Stimulated activated CD8-positive, alpha-beta memory T cell treated with anti-CD3 and anti-CD28 coated beads, Interleukin-4, amount 100 ng/mL, for 48 hours (primary cell): ENCODE results near the gene MAGEB5.
"Not testable (repeated sequence)": the region's sequence is repeated elsewhere in the genome, so short reads cannot be mapped to it uniquely, and the experiment has no call there.

Experiments
- DNase-seq: peaks from one replicate; pipeline ENCODE4 v3.0.0-alpha.2; 2020

MAGEB5 gene

DNA sequence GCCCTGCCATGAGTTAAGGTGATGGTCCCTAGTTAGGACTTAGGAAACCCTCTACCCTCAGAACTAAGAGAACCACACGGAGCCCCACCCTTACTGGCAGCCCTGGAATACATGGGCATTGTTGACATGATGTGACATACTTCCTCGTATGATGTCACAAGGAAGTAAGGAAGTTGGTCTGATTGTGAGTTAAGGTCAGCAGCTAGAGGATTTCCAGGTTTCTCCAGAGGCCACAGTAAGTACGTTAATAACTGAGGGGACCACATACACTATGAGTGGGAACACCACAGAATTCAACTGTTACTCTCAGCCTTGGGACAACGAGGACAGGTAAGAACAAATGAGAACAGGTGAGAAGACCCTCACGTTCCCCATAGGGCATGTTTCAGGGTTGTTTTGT is at the start of gene MAGEB5:
Gene MAGEB5, plus strand, starts transcription at position 301 of the 400 bp plus-strand sequence. CDS start 1,133 bp downstream, outside the sequence.
- no peak for DNase-seq

DNA sequence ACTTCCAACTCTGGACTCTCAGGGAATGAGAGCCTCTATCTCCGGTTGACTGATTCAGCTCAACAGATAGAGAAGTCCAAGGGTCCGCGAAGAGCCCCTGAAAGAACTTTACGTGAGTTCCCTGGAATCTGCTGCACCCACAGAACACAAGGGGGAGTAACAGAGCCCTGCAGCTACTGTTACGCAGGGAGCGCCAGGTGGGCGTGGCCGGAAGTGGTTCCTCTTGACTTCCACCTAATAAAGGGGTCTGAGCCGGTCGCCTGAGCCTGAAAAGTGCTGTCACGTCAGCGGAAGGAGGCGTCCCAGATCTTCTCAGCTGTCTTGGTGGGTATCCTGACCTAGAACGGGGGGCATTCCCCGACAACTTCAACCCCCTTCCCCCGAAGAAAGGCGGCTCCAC is 23.8 kb upstream of the MAGEB5 start, which contains the start of gene MAGEB6:
Gene MAGEB6, plus strand, starts transcription at position 237 of the 400 bp plus-strand sequence. CDS start 1,407 bp downstream, outside the sequence.
- no peak for DNase-seq

DNA sequence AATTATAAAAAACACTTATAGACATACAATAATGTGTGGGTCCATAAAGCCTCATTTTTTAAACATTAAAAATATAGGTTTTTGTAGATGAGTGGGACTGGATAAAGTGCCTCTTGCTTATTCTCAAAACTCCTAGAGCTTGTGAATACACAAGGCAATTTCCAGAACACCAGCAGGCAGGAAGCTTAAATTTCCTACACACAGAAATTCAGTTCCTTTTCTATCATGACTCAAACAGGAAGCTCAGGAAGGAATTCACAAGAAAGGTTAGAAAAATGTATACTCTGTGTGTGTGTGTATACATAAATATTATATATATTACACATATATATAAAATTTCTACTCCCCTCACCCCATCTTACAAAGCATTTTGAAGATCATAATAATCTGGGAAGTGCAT is 12.4 kb upstream of the MAGEB5 start:
- DNase-seq, result no peak

DNA sequence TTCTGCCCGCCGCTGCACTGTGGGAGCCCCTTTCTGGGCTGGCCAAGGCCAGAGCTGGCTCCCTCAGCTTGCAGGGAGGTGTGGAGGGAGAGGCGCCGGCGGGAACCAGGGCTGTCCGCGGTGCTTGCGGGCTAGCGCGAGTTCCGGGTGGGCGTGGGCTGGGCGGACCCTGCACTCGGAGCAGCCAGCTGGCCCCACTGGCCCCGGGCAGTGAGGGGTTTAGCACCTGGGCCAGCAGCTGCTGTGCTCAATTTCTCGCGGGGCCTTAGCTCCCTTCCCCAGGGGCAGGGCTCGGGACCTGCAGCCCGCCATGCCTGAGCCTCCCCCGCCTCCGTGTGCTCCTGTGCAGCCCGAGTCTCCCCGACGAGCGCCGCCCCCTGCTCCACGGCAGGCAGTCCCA is 11.3 kb upstream of the MAGEB5 start:
- DNase-seq, result not testable (repeated sequence)

GRCh38 chrX:26208012-26208411 is 8.0 kb upstream of the MAGEB5 start:
- DNase-seq, result no peak

DNA sequence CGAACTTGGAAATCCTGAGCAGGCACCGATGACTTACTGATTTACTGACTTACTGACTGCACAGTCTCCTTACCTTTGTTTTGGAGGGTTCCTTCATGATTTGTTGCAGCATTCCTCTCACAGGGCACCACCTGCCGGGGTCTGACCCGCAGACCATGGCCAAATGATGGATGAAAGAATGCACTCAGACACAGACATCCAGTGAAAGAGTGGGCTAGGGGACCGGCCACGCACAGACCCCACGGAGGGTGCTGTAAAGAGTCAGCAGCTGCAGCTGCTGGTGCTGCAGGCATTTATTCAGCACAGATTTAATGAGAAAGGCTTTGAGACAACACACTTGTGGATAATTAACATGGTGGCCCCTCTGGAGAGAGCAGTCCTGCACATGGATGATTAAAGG is 3.4 kb downstream of the MAGEB5 start:
- no peak for DNase-seq

- no peak for DNase-seq
These were observed 18.2 kb downstream of the MAGEB5 start for GRCh38 chrX:26234177-26234576.

GRCh38 chrX:26253526-26253925 is 37.6 kb downstream of the MAGEB5 start:
- no peak for DNase-seq

DNA sequence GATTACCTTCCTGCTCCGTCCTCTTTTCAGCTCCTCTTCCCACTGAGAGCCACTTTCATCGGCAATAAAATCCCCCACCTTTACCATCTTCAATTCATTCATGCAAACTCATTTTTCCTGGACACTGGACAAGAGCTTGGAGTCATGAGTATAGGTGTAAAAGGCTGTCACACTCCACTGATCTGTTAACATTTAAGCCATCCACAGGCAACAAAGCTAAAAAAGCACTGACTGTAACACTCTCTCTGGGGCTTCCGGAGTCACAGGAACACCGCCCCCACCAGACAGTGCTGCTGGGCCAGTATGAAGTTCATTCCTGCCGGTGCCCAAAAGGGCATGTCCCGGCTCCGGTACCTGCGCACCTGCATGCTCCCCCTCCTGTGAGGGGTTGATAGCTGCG is 38.5 kb downstream of the MAGEB5 start:
- no peak for DNase-seq

DNA sequence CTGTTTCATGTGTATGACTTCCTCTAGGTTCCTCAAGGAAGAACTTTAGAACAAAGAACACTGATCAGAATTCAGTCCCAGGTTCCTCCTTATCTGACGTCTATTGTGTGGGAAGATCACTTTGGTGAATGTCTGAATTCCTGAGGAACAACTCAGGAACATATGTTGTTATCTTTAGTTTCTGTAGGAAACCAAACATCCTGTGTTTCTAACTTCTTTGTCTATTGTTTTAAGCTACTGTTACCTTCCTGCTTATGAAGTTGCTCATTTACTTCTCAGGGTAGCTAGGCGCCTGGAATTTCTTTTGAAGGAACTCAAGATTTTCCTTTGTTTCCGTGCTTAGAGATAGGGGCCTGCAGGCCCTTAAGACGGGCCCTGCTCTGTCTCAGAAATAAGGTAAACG is 46.2 kb downstream of the MAGEB5 start:
- DNase-seq, result no peak
